HG03571 (cell line): ENCODE measurements around the gene ERBIN.
A peak's percentile ranks its signal among the peaks of the same experiment; 100 is the strongest.
"Not testable (repeated sequence)": the region's sequence is repeated elsewhere in the genome, so short reads cannot be mapped to it uniquely, and the experiment has no call there.

Experiments
- ATAC-seq: cut with Tn5 transposase; IDR thresholded peaks from one replicate; pipeline ENCODE4 v1.9.1; 2021; ENCODE audit not compliant: unreplicated experiment

The ERBIN gene

DNA sequence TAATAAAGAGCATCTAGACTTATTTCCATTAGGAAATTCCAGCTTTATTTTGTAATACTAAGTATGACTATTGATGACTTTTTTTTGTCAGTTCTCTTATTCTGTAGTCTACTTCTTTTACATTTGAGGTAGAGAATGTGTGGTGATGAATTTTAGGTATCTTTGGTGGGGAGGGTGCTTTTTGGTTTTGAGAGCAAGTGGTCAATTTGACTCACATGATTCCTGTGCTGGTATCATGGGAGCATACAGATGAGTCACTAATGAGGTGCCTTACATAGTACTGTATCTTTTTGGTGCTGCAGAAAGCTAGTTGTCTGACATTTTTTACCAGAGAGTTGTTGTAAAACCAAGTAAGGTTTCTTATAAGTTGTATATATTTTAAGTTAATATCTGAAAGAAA is 35.3 kb downstream of the ERBIN start:
- peak; percentile 81 for ATAC-seq

- no peak for ATAC-seq
These were observed 41.1 kb downstream of the ERBIN start for GRCh38 chr5:65967288-65968066.

- ATAC-seq, result no peak
These were observed 43.4 kb downstream of the ERBIN start for GRCh38 chr5:65969539-65970393.

- no peak for ATAC-seq
These were observed 44.3 kb downstream of the ERBIN start for GRCh38 chr5:65970481-65971367.

- no peak for ATAC-seq
These were observed 45.3 kb downstream of the ERBIN start for GRCh38 chr5:65971643-65972042.

- not testable (repeated sequence) for ATAC-seq
These were observed 46.5 kb downstream of the ERBIN start for GRCh38 chr5:65972896-65973295.

DNA sequence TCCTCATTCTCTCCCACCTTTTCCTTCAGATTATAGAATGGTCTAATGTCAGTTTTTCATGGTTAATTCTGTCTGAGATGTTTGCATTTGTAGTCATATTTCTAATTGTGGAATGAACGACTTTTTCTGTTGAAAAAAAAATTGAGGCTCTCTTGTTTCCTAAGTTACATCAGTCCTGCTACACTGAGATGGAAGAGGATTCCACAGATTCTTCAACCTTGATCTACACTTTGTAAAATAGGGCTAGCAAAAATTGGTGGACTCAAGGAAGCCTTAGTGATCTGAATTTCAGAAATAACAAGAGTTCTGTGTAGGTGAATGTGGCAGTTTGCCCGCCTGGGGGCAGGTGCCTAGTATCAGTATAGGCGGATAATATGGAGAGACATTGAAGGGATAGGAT is 51.9 kb downstream of the ERBIN start:
- ATAC-seq, result no peak

GRCh38 chr5:65981548-65981947 is 55.2 kb downstream of the ERBIN start:
- no peak for ATAC-seq

- no peak for ATAC-seq
These were observed 55.7 kb downstream of the ERBIN start for GRCh38 chr5:65981969-65982619.

GRCh38 chr5:65982635-65983034 is 56.3 kb downstream of the ERBIN start:
- no peak for ATAC-seq

DNA sequence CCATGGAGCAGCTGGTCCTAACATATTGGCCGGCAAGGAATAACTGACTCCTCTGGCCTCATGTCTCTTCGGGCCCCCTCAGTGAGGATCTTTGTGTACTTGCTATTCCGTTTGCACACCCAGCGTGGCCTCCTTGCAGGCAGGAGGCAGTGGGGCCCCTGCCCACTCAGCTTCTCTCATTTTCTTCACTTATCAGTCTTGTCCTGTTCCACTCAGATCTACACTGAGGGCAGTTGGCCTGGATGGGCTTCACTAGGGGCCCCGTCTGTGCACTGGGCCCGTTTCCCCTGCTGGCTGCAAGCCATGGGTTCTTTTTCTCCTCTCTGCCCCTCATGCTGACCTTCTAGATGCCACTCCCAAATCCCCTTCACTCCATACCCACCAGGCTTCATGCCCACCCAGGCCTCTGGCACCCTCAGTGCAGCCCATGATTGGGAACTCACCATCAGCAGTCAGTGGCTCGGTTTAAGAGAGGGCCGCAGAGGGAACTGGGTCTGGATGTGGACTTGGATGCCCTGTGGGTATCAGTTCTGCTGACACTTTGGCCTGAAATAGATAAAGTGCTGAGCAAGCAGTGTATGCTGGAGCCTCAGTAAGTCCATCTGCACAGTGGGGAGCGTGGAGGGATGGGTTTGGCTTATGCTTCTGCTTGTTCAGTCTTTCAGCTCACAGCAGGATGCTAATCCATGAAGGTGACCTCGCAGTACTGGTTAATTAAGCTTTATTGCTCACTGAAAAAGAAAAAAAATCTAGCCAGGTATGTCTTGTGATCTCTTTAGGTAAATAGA is 57.9 kb downstream of the ERBIN start:
- ATAC-seq, result no peak

DNA sequence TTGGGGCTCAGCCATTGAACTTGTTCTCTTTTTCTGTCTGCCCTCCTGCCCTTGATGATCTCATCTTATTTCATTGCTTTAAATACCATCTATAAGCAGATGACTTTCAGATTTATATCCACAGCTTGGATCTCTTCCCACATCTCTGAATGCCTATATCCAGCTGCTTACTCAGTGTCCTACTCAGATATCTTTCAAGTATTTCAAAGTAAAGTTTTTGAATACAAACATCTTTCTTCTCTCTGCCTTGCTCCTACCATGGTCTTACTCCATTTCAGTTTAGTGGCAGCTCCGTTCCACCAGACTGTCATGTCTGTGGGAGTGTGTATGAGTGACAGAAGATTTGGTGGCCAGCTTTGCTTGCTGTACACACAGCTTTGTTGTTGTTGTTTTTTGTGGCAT is 59.7 kb downstream of the ERBIN start:
- ATAC-seq, result no peak

DNA sequence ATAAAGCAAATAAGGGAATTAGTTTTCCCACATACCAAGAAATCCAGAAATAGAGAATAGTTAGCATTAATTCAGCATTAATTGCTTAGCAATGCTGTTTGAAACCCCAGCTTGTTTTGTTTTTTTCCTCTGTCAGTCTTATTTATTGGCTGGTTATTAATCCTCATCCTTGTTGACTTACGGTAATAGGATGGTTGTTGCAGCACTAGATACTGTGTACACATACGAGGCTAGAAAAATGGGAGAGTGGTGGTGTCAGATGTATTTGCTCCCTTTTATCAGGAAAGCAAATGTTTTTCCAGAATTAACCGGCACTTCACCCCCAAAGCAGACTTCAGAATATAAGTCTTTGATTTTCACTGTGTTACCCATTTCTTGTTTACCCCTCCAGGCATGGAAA is 60.4 kb downstream of the ERBIN start:
- no peak for ATAC-seq

DNA sequence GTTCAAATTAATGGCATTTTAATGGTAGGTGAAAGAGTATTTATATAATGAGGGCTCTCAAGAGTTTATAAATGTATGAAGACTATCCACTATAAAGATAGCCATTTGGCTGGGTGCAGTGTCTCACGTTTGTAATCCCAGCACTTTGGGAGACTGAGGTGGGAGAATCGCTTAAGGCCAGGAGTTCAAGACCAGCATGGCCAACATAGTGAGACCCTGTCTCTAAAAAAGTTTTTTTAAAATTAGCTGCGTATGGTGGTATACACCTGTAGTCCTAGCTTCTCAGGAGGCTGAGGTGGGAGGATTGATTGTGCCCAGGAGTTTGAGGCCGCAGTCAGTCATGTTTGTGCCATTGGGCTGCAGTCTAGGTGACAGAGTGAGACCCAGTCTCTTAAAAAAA is 61.6 kb downstream of the ERBIN start:
- no peak for ATAC-seq

DNA sequence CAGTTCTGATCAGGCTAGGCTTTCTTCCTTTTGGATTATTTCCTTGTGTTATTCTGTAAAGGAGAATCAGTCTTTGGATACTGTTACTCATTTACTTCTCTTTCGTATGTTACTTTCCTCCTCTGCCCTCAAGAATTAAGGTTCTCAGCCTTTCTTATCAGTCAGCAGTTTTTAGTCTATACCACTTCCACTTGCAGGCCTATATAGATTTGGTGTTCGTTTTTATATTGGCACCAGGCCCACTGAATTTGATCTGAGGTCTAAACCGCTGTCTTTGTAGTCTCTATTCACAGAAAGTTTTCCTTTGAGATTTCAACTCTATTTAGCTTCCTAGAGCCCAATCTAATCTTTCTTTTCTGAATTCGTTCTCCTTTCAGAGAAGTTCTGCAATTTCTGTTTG is 62.8 kb downstream of the ERBIN start:
- ATAC-seq, result no peak

GRCh38 chr5:65992630-65993029 is 66.3 kb downstream of the ERBIN start:
- no peak for ATAC-seq

GRCh38 chr5:65994117-65994786 is 67.9 kb downstream of the ERBIN start:
- no peak for ATAC-seq

- no peak for ATAC-seq
These were observed 72.8 kb downstream of the ERBIN start for GRCh38 chr5:65999061-65999723.

DNA sequence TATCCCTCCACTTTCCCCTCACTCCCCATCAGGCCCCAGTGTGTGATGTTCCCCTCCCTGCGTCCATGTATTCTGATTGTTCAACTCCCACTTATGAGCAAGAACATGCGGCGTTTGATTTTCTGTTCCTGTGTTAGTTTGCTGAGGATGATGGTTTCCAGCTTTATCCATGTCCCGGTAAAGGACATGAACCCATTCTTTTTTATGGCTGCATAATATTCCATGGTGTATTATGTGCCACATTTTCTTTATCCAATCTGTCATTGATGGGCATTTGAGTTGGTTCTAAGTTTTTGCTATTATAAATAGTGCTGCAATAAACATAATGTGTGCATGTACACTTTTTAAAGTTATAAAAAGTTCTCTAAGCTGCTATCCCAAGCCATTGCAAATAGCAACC is 75.6 kb downstream of the ERBIN start:
- no peak for ATAC-seq
